ENCODE results near the gene TRAK1. TPM values are rescaled to one million over a fixed set of nuclear protein-coding genes. Genes with fewer than 3 reads are reported as not detected.

TRAK1 gene
- total RNA-seq, 1 donor: 52.2 TPM

- no peak for DNase-seq (ENCODE audit: low read depth)
- no peak for TF ChIP-seq CTCF (IDR thresholded peaks at IDR 0.05; ENCODE audit: insufficient read depth, low read depth, low read length)
- no peak overlapping the region for H3K4me3 ChIP-seq (ENCODE audit: low read depth, low read length)
These were observed 86.1 kb downstream of the TRAK1 start for GRCh38 chr3:42177068-42177800.

GRCh38 chr3:42177801-42178150, 86.6 kb downstream of the TRAK1 start:
- no peak for DNase-seq (ENCODE audit: low read depth)
- TF ChIP-seq CTCF (IDR thresholded peaks at IDR 0.05; ENCODE audit: insufficient read depth, low read depth, low read length): no peak

GRCh38 chr3:42179110-42179725, 88.1 kb downstream of the TRAK1 start:
- peak; percentile 85 for DNase-seq (ENCODE audit: low read depth)
- H3K4me3 ChIP-seq (ENCODE audit: low read depth, low read length): no peak overlapping the region
- no peak for TF ChIP-seq CTCF (IDR thresholded peaks at IDR 0.05; ENCODE audit: insufficient read depth, low read depth, low read length)

More at GRCh38 chr3:42177801-42178150, 86.6 kb downstream of the TRAK1 start:
- H3K4me3 ChIP-seq (ENCODE audit: low read depth, low read length): no peak overlapping the region

GRCh38 chr3:42180901-42181300, 89.7 kb downstream of the TRAK1 start:
- TF ChIP-seq CTCF (IDR thresholded peaks at IDR 0.05; ENCODE audit: insufficient read depth, low read depth, low read length): no peak
- H3K4me3 ChIP-seq (ENCODE audit: low read depth, low read length): no peak overlapping the region
- no peak for DNase-seq (ENCODE audit: low read depth)

- DNase-seq (ENCODE audit: low read depth): no peak
- no peak for TF ChIP-seq CTCF (IDR thresholded peaks at IDR 0.05; ENCODE audit: insufficient read depth, low read depth, low read length)
- H3K4me3 ChIP-seq (ENCODE audit: low read depth, low read length): no peak overlapping the region
These were observed 91.4 kb downstream of the TRAK1 start for GRCh38 chr3:42182555-42182954.

GRCh38 chr3:42183991-42184632, 93.0 kb downstream of the TRAK1 start:
- no peak overlapping the region for H3K4me3 ChIP-seq (ENCODE audit: low read depth, low read length)
- DNase-seq (ENCODE audit: low read depth): no peak
- no peak for TF ChIP-seq CTCF (IDR thresholded peaks at IDR 0.05; ENCODE audit: insufficient read depth, low read depth, low read length)
